CD8-positive, alpha-beta memory T cell (primary cell): Measurements from ENCODE around the gene FADS2. TPM values are rescaled to one million over a fixed set of nuclear protein-coding genes. Genes with fewer than 3 reads are reported as not detected.

Source experiments
- CTCF ChIA-PET: fragments of 350-600 bp; sonication (Branson Sonifier 250); formaldehyde crosslinking; loops from one replicate; lab custom pipeline; 2021; ENCODE audit warnings: antibody characterized with exemption; lab: Charles Lee
- POLR2A ChIA-PET: fragments of 350-600 bp; sonication (Branson Sonifier 250); formaldehyde crosslinking; loops from one replicate; lab custom pipeline; 2021; ENCODE audit warnings: antibody characterized with exemption; lab: Charles Lee
- DNase-seq, 5 donors: peaks; one replicate each; pipeline versions ENCODE4 v3.0.0 to v3.0.0-alpha.2; 2020 to 2022; ENCODE audit warnings: mixed read lengths in 1 of 5
- H3K27ac ChIP-seq: one replicate; pipeline ENCODE4 v1.7.0; 2013; ENCODE audit warnings: low read depth, mild to moderate bottlenecking, low read length, moderate library complexity
- H3K27me3 ChIP-seq: 2 replicates; pipeline ENCODE4 v1.7.0; 2013; ENCODE audit warnings: low read length, mild to moderate bottlenecking; ENCODE audit not compliant: insufficient read depth, poor library complexity, severe bottlenecking
- H3K36me3 ChIP-seq: 2 replicates; pipeline ENCODE4 v1.7.0; 2013; ENCODE audit warnings: mild to moderate bottlenecking, low read length, moderate library complexity; ENCODE audit not compliant: insufficient read depth
- H3K4me1 ChIP-seq: 2 replicates; pipeline ENCODE4 v1.7.0; 2013; ENCODE audit warnings: mild to moderate bottlenecking, low read length, moderate library complexity; ENCODE audit not compliant: insufficient read depth
- H3K4me3 ChIP-seq: 2 replicates; pipeline ENCODE4 v1.7.0; 2013; ENCODE audit warnings: mild to moderate bottlenecking, low read length
- H3K9me3 ChIP-seq: 2 replicates; pipeline ENCODE4 v1.7.0; 2013; ENCODE audit warnings: mild to moderate bottlenecking, low read length
- H3K27ac Mint-ChIP-seq, 8 donors: one replicate each; pipeline ENCODE4 v1.8.0; 2020 to 2021; ENCODE audit warnings: mixed read lengths in 8 of 8, mild to moderate bottlenecking in 6 of 8, inconsistent platforms in 3 of 8, moderate library complexity in 3 of 8
- H3K27me3 Mint-ChIP-seq, 2 donors: one replicate each; pipeline ENCODE4 v1.8.0; 2020 to 2021; ENCODE audit warnings: mixed read lengths in 2 of 2, mild to moderate bottlenecking in 1 of 2, moderate library complexity in 1 of 2
- H3K36me3 Mint-ChIP-seq, 3 donors: one replicate each; pipeline ENCODE4 v1.8.0; 2020 to 2021; ENCODE audit warnings: mixed read lengths in 3 of 3, inconsistent platforms in 1 of 3, mild to moderate bottlenecking in 1 of 3
- H3K4me1 Mint-ChIP-seq, 3 donors: one replicate each; pipeline ENCODE4 v1.8.0; 2020 to 2021; ENCODE audit warnings: mixed read lengths in 3 of 3, inconsistent platforms in 1 of 3, mild to moderate bottlenecking in 1 of 3
- H3K4me3 Mint-ChIP-seq, 7 donors: one replicate each; pipeline ENCODE4 v1.8.0; 2020 to 2021; ENCODE audit warnings: mixed read lengths in 7 of 7, mild to moderate bottlenecking in 6 of 7, moderate library complexity in 4 of 7, inconsistent platforms in 2 of 7
- H3K9me3 Mint-ChIP-seq, 5 donors: one replicate each; pipeline ENCODE4 v1.8.0; 2020 to 2022; ENCODE audit warnings: mixed read lengths in 5 of 5, mild to moderate bottlenecking in 3 of 5, moderate library complexity in 2 of 5, inconsistent platforms in 1 of 5
- polyA plus RNA-seq: library from polyadenylated mRNA; unstranded; fragments of 300-500 nt; fragmentation: Illumina TruSeq; gene quantifications from one replicate; pipeline ENCODE4 v1.2.3, GENCODE V29; 2021
- total RNA-seq, 2 experiments: library from RNA; stranded (reverse); gene quantifications; one replicate each; pipeline ENCODE4 v1.2.3, GENCODE V29; 2021

The FADS2 gene
- total and polyA plus RNA-seq, 3 experiments from 2014 or later, result 0.98 to 10.0 (median 7.2) TPM

GRCh38 chr11:61897387-61898246 is 69.5 kb downstream of the FADS2 start:
- H3K4me1 ChIP-seq, result no peaks in the 10 kb centered on the region
- no peaks in the 10 kb centered on the region for H3K9me3 Mint-ChIP-seq
- DNase-seq, result peak; percentile 60 to 80 (median 63)
- H3K27ac ChIP-seq, result no peak overlapping the region
- H3K4me3 Mint-ChIP-seq, result no peak overlapping the region
- ChIA-PET POLR2A (interaction anchor here (1.0 kb wide), 1 partner anchor 185 kb away, joined by 3 read pairs; no protein-coding TSS in a partner anchor), CTCF (interaction anchor here (0.6 to 10.8 kb wide), 32 partner anchors 9 to 273 kb away, joined by 3 to 232 read pairs (median 5); partner anchors contain the start of gene FTH1)
- no peaks in the 10 kb centered on the region for H3K9me3 ChIP-seq
- H3K36me3 ChIP-seq, result no peaks in the 10 kb centered on the region
- no peaks in the 10 kb centered on the region for H3K36me3 Mint-ChIP-seq
- H3K4me3 ChIP-seq, result no peak overlapping the region
- peaks cover 5 to 14% (median 6%) of the 10 kb centered on the region in 3 donors for H3K4me1 Mint-ChIP-seq
- no peak overlapping the region for H3K27ac Mint-ChIP-seq
- H3K27me3 ChIP-seq, result no peaks in the 10 kb centered on the region
- H3K27me3 Mint-ChIP-seq, result peaks cover 0 to 1% of the 10 kb centered on the region in 2 donors

DNA sequence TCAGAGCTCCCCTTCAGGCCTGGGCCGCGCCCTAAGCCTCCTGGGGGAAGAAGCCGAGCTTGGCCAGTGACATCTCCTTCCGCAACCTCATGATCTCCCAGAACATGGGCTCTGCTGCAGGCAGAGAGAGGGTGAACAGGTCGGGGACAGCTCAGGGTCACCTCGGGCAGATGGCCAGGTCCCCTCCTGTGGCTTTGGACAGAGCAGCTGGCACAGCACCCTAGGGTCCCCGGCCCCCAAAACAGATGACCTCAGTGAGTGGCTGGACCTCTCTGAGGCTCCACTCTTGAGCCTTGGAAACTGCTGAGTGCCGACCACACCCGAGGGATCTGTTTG is 70.1 kb downstream of the FADS2 start:
- Histone ChIP-seq H3K27ac (no peak overlapping the region), H3K36me3 (no peaks in the 10 kb centered on the region), H3K27me3 (no peaks in the 10 kb centered on the region), H3K9me3 (no peaks in the 10 kb centered on the region), H3K4me1 (no peaks in the 10 kb centered on the region), H3K4me3 (no peak overlapping the region)
- no peaks in the 10 kb centered on the region for H3K36me3 Mint-ChIP-seq
- ChIA-PET POLR2A (interaction anchor here (1.0 kb wide), 1 partner anchor 184 kb away, joined by 3 read pairs; no protein-coding TSS in a partner anchor), CTCF (interaction anchor here (0.6 to 10.8 kb wide), 36 partner anchors 10 to 273 kb away, joined by 3 to 232 read pairs (median 4); partner anchors contain the start of gene FTH1)
- H3K4me1 Mint-ChIP-seq, result peaks cover 5 to 14% (median 6%) of the 10 kb centered on the region in 3 donors
- H3K27ac Mint-ChIP-seq, result no peak overlapping the region
- no peak overlapping the region for H3K4me3 Mint-ChIP-seq
- no peaks in the 10 kb centered on the region for H3K9me3 Mint-ChIP-seq
- peaks cover 0 to 1% of the 10 kb centered on the region in 2 donors for H3K27me3 Mint-ChIP-seq
- no peak for DNase-seq

- CTCF ChIA-PET, result interaction anchor here (0.8 to 10.8 kb wide), 46 partner anchors 8 to 272 kb away, joined by 3 to 232 read pairs (median 4); partner anchors contain the start of genes FADS3, FEN1, FTH1 and TMEM258
- POLR2A ChIA-PET, result interaction anchor here (1.0 kb wide), 1 partner anchor 183 kb away, joined by 3 read pairs; no protein-coding TSS in a partner anchor
These were observed 71.2 kb downstream of the FADS2 start for GRCh38 chr11:61899146-61899841.

GRCh38 chr11:61900251-61900650 is 72.2 kb downstream of the FADS2 start:
- Histone ChIP-seq H3K4me1 (no peaks in the 10 kb centered on the region), H3K4me3 (no peak overlapping the region), H3K27me3 (no peaks in the 10 kb centered on the region), H3K9me3 (no peaks in the 10 kb centered on the region), H3K27ac (no peak overlapping the region), H3K36me3 (no peaks in the 10 kb centered on the region)
- H3K4me1 Mint-ChIP-seq, result peaks cover 5 to 11% (median 6%) of the 10 kb centered on the region in 3 donors
- H3K27me3 Mint-ChIP-seq, result peaks cover 0 to 4% of the 10 kb centered on the region in 2 donors
- CTCF ChIA-PET, result interaction anchor here (1.1 to 10.8 kb wide), 15 partner anchors 8 to 212 kb away, joined by 3 to 232 read pairs (median 12); partner anchors contain the start of gene FTH1
- POLR2A ChIA-PET, result interaction anchor here (0.6 kb wide), 1 partner anchor 29 kb away, joined by 14 read pairs; no protein-coding TSS in a partner anchor
- no peak for DNase-seq
- no peaks in the 10 kb centered on the region for H3K9me3 Mint-ChIP-seq
- no peak overlapping the region for H3K4me3 Mint-ChIP-seq
- H3K27ac Mint-ChIP-seq, result no peak overlapping the region
- no peaks in the 10 kb centered on the region for H3K36me3 Mint-ChIP-seq

More at GRCh38 chr11:61899146-61899841, 71.2 kb downstream of the FADS2 start:
- Histone ChIP-seq H3K27me3 (no peaks in the 10 kb centered on the region), H3K9me3 (no peaks in the 10 kb centered on the region), H3K27ac (no peak overlapping the region), H3K36me3 (no peaks in the 10 kb centered on the region), H3K4me1 (no peaks in the 10 kb centered on the region), H3K4me3 (no peak overlapping the region)
- Mint-ChIP-seq H3K9me3 (no peaks in the 10 kb centered on the region), H3K4me1 (peaks cover 5 to 11% (median 6%) of the 10 kb centered on the region in 3 donors), H3K27ac (peak overlapping the region in 7 of 8 donors; percentile 3 to 98 (median 44)), H3K36me3 (no peaks in the 10 kb centered on the region), H3K4me3 (peak overlapping the region in 1 of 7 donors; percentile 5), H3K27me3 (peaks cover 0 to 4% of the 10 kb centered on the region in 2 donors)
- DNase-seq, result peak; percentile 86 to 93 (median 87)

DNA sequence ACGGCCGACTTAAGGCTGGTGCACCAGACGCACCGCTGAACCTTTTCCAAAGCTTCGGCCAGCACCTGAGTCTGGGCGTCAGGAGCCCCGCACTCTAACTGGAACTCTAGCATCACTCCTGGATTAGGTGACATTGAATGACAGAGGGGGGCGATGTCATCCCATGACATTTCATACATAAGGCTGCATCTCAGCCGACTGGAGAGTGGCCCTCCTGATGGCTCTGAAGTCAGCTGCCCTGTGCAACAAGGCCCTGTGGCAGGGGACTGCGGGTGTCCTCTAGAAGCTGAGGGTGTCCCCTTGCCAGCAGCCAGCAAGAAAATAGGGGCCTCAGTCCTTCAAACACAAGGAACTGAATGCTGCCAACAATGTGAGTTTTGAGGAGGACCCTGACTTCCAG is 73.3 kb downstream of the FADS2 start:
- H3K27ac Mint-ChIP-seq, result peak overlapping the region in 1 of 8 donors; percentile 72
- H3K4me3 ChIP-seq, result no peak overlapping the region
- no peaks in the 10 kb centered on the region for H3K36me3 Mint-ChIP-seq
- no peaks in the 10 kb centered on the region for H3K27me3 ChIP-seq
- DNase-seq, result no peak
- H3K4me1 ChIP-seq, result no peaks in the 10 kb centered on the region
- ChIA-PET CTCF (interaction anchor here (1.0 to 10.8 kb wide), 3 partner anchors 67 to 206 kb away, joined by 3 to 232 read pairs (median 91); no protein-coding TSS in a partner anchor), POLR2A (no interaction called here)
- peaks cover 5 to 11% (median 6%) of the 10 kb centered on the region in 3 donors for H3K4me1 Mint-ChIP-seq
- H3K27ac ChIP-seq, result no peak overlapping the region
- no peaks in the 10 kb centered on the region for H3K36me3 ChIP-seq
- H3K9me3 Mint-ChIP-seq, result no peaks in the 10 kb centered on the region
- no peak overlapping the region for H3K4me3 Mint-ChIP-seq
- H3K27me3 Mint-ChIP-seq, result peaks cover 0 to 4% of the 10 kb centered on the region in 2 donors
- no peaks in the 10 kb centered on the region for H3K9me3 ChIP-seq

DNA sequence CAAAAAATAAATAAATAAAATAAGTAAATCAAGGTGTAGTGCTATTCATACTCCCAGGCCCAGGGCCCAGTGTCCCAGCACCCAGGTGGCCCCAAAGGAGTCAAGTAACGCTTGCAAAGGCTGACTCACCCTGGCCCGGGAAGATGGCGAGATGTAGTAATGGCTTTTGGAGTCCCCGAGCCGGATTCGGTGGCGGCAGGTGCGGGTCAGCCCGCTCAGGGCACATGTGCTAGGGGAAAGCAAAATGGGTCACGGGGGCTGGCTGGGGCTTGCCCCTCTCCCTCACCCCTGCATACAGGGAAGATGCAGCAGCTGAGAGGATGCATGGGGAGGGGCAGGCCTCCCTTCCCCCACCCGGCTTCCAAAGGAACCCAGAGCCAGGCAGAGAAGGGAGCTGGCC is 74.2 kb downstream of the FADS2 start:
- H3K4me1 ChIP-seq, result no peaks in the 10 kb centered on the region
- peaks cover 5 to 11% (median 6%) of the 10 kb centered on the region in 3 donors for H3K4me1 Mint-ChIP-seq
- no peaks in the 10 kb centered on the region for H3K36me3 ChIP-seq
- no peaks in the 10 kb centered on the region for H3K27me3 ChIP-seq
- H3K9me3 Mint-ChIP-seq, result no peaks in the 10 kb centered on the region
- no peak overlapping the region for H3K4me3 ChIP-seq
- ChIA-PET CTCF (interaction anchor here (1.3 to 10.8 kb wide), 4 partner anchors 45 to 205 kb away, joined by 3 to 232 read pairs (median 49); no protein-coding TSS in a partner anchor), POLR2A (no interaction called here)
- H3K4me3 Mint-ChIP-seq, result no peak overlapping the region
- no peak overlapping the region for H3K27ac Mint-ChIP-seq
- H3K27me3 Mint-ChIP-seq, result peaks cover 0 to 4% of the 10 kb centered on the region in 2 donors
- H3K27ac ChIP-seq, result no peak overlapping the region
- H3K36me3 Mint-ChIP-seq, result no peaks in the 10 kb centered on the region
- no peak for DNase-seq
- H3K9me3 ChIP-seq, result no peaks in the 10 kb centered on the region

- H3K4me1 Mint-ChIP-seq, result peaks cover 5 to 7% (median 6%) of the 10 kb centered on the region in 3 donors
- no peak for DNase-seq
- H3K27me3 ChIP-seq, result no peaks in the 10 kb centered on the region
- no peaks in the 10 kb centered on the region for H3K4me1 ChIP-seq
- peaks cover 0 to 2% of the 10 kb centered on the region in 2 donors for H3K27me3 Mint-ChIP-seq
- no peak overlapping the region for H3K27ac ChIP-seq
- H3K36me3 ChIP-seq, result no peaks in the 10 kb centered on the region
- no peak overlapping the region for H3K4me3 Mint-ChIP-seq
- CTCF ChIA-PET, result interaction anchor here (1.3 to 10.8 kb wide), 4 partner anchors 43 to 204 kb away, joined by 3 to 232 read pairs (median 6); no protein-coding TSS in a partner anchor
- no peaks in the 10 kb centered on the region for H3K36me3 Mint-ChIP-seq
- no peaks in the 10 kb centered on the region for H3K9me3 Mint-ChIP-seq
- peak overlapping the region in 1 of 8 donors; percentile 85 for H3K27ac Mint-ChIP-seq
- no peaks in the 10 kb centered on the region for H3K9me3 ChIP-seq
- POLR2A ChIA-PET, result no interaction called here
- H3K4me3 ChIP-seq, result no peak overlapping the region
These were observed 75.7 kb downstream of the FADS2 start for GRCh38 chr11:61903845-61904244.
